CD4-positive, alpha-beta T cell treated with Interleukin-10 for 1 hour (primary cell): ENCODE measurements around the gene OR52I1.

Experiments
- DNase-seq: peaks from one replicate; pipeline ENCODE4 v3.0.0-alpha.2; 2020

Gene OR52I1, protein sequence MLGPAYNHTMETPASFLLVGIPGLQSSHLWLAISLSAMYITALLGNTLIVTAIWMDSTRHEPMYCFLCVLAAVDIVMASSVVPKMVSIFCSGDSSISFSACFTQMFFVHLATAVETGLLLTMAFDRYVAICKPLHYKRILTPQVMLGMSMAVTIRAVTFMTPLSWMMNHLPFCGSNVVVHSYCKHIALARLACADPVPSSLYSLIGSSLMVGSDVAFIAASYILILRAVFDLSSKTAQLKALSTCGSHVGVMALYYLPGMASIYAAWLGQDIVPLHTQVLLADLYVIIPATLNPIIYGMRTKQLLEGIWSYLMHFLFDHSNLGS

DNA sequence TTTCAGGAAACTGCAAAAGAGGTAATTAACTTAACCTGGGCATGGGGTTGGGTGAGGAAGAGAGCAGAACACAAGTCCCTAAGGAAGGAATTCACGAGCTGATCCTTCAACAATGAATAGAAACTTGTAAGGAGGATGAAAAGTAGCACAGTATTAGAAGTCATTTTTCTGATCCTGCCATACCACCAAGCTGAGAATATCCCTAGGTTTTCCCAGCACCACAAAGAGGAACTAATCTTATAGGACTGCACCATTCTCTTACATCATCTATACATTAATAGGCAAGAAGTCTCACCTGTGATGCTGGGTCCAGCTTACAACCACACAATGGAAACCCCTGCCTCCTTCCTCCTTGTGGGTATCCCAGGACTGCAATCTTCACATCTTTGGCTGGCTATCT lies at the start of gene OR52I1:
TSS of gene OR52I1 (plus strand) at position 301 of the 400 bp plus-strand sequence. CDS start at position 301, 0 bp downstream.
- no peak for DNase-seq

DNA sequence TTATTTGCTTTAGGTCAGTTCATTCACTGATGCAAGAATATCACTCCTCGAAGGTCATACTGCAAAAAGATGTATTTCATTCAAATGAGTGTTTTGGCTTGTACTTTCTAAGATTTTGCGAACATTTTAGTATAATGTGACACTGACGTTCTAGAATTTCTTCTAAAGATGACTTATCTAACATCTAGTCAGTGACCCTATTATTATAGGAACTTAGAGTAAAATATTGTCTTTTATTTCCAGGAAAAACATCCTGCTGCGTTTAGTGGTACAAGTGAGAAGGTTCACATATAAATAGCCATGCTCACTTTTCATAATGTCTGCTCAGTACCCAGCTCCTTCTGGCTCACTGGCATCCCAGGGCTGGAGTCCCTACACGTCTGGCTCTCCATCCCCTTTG lies 48.9 kb upstream of the OR52I1 start, which contains the start of gene OR52M1:
TSS of gene OR52M1 (plus strand) at position 301 of the 400 bp plus-strand sequence. CDS start at position 301, 0 bp downstream.
- no peak for DNase-seq

DNA sequence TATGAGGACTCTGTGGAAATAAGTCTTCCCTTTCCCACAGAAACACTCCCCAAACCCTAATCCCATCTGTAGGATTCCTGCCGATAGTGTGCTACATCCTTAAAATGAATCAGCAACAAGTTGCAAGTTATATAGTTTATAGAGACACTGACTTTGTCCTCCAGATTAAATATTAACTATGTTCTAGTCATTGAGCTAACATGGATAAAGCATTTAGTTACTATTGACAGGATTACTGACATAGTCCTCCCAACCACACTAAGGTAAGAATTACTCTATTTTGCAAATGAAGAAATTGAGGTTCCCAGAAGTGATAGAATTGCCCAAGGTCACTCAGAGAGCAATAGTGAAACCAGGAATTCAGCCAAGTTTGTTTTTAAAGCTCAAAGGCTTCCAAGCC lies 47.0 kb upstream of the OR52I1 start:
- DNase-seq = no peak

DNA sequence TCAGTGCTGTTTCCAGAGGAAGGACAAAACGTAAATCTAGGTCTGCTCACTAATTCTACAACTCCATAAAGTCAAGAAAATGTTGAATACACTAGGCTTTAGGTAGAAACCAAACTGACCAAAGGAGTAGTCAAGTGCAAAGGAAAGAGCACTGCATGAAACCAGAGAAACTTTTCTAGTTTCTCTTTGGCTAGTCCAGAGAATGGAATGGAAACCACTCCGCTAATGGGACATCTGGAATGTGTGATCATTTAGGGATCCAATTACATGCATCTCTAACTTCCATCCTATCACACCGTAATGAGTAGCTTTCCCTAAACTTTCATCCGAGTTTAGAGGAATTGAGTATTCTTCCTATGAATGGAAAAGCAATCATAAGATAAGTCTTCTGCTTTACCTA lies 46.4 kb upstream of the OR52I1 start:
- DNase-seq = no peak

DNA sequence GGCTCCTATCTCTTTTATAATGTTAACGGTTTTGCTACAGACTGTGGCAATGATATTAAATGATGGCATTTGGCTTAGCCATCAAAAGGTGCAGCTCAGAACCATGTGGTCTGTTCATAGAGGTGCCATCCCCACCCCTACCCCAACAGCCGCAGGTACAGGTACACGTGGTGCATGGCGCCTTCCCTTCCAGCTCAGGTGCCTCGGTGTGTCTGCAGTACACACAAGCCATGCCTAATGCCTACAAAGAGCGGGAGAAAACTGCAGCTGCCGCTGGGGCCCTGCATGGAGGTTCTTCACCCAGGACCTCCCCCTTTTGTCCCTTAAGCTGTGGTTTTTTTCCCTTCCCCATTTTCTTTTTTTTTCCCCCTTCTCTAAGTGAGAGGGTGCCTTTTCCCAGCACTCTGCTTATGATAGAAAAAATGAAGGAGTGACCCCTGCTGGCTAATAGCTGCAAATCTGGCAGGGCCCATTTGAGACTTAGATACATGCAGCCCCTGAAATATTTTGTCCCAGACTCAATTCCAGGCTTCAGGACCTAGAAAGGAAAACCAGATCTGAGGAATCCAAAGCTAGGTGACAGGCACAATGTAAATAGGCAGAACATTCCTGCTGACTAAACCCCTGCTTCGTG lies 42.4 kb upstream of the OR52I1 start:
- no peak for DNase-seq

DNA sequence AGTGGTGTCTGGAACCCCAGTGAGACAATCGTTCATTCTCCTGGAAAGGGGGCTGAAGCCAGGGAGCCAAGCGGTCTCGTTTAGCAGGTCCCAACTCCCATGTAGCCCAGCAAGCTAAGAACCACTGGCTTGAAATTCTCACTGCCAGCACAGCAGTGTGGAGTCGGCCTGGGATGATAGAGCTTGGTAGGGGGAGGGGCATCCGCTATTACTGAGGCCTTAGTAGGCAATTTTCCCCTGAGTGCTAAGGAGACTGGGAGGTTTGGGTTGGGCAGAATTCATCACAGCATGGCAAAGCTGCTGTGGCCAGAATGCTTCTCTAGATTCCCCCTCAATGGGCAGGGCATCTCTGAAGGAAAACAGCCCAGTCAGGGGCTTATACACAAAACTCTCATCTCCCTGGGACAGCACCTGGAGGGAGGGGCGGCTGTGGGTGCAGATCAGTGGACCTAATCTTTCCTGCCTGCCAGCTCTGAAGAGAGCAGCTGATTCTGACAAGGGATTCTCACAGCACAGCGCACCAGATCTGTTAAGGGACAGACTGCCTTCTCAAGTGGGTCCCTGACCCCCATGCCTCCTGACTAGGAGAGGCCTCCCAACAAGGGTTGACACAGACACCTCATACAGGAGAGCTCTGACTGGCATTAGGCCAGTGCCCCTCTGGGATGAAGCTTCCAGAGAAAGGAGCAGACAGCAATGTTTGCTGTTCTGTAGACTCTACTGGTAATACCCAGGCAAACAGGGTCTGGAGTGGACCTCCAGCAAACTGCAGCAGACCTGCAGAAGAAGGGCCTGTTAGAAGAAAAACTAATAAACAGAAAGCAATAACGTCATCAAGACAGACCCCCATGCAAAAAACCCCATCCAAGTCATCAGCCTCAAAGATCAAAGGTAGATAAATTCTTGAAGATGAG lies 34.1 kb upstream of the OR52I1 start:
- no peak for DNase-seq

DNA sequence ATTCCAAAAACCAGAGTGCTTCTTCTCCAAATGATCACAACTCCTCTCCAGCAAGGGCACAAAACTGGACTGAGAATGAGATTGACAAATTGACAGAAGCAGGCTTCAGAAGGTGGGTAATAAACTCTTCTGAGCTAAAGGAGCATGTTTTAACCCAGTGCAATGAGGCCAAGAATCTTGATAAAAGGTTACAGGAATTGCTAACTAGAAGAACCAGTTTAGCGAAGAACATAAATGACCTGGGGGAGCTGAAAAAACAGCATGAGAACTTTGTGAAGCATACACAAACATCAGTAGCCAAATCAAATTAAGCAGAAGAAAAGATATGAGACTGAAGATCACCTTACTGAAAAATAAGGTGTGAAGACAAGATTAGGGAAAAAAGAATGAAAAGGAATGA lies 33.4 kb upstream of the OR52I1 start:
- DNase-seq = no peak

DNA sequence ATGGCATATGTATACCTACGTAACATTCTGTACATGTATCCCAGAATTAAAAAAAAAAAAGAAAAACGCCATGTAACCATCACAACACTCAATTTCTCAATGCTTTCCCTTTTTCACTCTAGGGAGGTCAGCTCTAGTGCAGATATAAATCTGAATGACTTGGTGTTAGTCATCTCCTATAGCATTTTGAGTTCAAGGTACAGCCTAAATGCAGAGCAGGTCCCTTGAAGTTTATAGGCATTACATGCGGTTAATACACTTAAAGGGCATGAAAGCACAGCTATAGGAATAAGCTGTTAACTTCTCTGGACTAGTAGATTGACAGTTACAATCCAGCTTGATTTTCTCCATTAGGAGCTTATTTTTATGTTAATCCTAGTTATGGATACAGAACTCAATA lies 28.5 kb upstream of the OR52I1 start:
- no peak for DNase-seq

DNA sequence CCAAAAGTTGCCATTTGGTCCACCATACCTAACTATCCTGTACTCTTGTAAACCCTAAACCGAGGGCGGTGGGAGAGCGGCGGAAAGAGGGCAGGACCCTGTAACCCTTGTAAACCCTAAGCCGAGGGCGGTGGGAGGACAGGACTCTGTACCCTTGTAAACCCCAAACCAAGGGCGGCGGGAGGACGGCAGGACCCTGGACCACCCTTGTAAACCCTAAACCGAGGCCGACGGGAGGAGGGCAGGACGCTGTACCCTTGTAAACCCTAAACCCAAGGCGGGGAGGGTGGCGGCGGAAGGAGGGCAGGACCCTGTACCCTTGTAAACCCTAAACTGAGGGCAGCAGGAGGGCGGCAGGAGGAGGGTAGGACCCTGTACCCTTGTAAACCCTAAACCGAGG lies 24.8 kb upstream of the OR52I1 start:
- no peak for DNase-seq

DNA sequence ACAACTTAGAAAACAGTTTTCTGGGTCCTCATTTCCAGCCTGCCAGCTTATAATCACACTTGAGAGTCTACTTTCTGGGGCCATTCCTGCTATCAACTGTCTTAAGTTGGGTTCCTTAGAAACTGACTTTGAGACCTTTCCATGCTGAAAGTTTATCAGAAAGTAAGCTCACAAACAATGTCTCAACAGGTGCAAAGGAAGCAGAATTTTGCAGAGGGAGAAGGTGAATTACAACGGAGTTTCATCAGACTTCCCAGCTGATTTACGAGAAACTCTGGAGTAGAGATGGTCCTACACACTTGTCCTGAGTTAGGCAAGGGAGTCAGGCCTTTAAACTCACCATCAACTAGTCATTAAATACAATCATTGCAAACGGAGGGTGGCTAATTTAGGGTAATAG lies 17.0 kb upstream of the OR52I1 start:
- no peak for DNase-seq

DNA sequence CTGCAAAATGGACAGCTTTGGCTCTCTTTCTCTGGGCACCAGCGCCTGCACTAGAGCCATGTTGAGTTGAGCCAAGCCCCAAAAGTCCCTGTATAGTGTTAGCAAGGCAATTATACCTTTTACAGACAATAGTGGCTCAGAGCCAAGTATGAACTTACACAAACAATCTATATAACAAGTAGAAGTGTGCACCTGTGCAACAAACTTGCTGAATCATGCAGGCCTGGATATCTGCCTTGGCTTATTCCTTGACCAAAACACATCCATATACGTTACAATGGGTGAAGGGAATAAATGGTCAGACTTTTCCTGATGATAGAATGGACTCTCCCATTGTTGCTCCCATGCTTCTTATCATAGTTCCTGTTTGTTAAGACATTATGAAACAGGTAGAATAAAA lies 16.1 kb upstream of the OR52I1 start:
- DNase-seq = no peak

DNA sequence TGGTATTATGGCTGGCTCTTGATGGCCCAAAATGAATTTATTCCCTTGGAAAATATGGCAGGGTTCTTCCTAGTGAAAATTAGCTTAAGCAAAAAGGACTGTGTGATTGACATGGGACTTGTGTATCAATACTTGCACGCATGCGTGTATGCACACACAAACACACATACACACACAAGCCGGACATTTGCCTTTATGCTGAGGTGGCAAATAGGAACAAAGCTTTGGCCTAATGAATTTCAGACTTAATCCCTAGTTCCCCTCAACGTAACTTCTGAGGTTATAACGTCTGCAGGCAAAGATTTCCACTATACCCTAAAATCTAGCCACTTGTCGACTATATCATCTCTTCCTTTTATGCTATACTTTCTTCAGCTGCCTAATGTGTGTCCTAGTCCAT lies 15.2 kb upstream of the OR52I1 start:
- no peak for DNase-seq

DNA sequence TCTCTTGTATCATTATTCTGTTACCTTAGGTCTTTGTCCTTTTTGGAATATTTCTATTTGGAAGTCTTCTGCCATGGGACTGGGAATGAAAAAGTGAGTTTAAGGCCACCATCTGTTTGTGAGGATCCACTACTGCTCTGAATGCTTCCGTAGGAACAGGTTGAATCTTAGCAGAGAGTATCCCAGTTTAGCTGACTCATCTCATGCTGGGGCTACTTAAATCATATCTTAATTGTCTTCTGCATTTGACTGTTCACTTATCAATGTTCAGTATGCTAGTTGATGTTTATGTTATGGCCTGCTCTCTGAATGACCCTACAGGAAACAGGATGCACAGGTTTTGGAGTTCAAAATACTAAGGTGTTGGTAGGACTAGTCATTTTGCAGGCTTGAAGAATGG lies 13.7 kb upstream of the OR52I1 start:
- no peak for DNase-seq

DNA sequence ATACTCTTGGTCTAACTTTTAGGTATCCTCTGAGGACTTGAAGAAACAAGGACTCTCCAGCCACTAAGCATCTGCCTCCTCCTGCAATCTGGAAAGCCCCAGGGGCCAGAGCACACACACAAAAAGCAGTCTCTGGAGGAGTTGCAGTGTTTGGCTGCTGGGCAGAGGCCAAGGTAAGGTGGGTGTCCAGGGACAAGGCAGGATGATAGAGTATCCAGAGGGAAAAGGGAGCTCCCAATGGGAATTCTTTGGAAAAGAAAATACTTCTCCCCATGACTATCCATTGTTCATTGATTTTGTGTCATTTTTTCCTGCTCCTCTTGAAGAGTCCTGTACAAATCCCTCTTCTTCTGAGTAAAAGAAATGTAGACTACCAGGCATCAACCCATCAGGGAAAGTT lies 12.4 kb upstream of the OR52I1 start, which contains the start of gene OR52I2:
TSS of gene OR52I2 (plus strand) at position 301 of the 400 bp plus-strand sequence.
- DNase-seq = no peak

DNA sequence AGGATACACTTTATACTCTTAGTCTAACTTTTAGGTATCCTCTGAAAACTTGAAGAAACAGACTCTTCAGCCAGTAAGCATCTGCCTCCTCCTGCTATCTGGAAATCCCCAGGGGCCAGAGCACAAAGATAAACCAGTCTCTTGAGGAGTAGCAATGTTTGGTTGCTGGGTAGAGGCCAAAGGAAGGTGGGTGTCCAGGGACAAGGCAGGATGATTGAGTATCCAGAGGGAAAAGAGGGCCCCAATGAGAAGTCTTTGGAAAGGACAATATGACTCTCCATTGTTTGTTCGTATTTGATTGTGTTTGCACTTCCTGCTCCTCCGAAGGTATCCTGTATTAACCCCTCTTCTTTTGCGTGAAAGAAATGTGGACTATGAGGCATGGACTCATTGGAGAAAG lies 4.8 kb upstream of the OR52I1 start:
- no peak for DNase-seq

DNA sequence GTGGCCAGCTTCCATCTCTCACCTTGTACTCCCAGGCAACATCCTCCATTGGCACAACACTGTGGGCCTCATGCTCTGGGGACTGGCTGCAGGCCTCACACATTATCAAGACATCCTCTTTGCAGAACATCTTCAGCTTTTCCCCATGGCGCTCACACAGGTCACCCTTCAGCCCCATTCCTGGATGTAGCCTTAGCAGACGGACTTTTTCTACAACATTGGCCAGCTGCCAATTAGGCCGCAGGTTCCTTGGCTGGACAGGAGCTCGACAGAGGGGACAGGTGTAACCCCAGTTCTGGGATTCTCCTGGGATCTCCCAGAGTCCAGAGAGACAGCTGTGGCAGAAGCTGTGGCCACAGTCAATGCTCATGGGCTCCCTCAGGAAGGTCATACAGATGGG lies 11.2 kb downstream of the OR52I1 start:
- DNase-seq = no peak

DNA sequence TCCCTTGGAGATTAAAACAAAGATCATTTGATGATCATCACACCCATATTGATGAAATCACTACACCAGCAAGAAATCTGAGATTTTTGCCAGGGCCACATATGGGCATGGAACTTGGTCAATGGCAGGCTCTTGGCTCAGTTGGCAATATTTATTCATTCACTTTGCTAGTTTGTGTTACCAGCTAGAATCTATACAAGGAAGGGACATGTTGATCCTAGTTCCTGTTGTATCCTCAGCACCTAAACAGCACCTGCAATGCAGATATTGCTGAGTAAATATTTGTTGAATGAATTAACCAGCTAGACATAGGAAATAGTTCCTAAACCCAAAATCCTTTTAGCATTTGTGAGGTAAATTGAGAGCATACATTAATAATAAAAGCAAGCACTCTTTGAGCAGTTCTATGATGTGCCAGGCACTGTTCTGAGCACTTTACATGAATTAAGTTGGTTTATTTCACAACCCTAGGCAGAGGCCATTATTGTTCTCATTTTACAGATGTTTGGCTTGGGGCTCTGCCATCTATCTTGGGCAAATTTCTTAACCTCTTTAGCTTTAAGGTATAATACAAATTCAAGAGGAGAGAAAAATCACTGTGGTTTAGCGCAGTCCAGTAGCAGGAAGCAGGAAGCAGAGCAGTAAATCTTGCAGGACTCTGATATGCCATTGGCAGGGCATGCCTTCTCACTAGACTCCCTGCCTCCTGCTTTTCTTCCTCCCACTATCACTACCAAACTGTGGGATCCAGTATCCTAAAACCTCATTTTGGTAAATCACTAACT lies 12.6 kb downstream of the OR52I1 start:
- no peak for DNase-seq

DNA sequence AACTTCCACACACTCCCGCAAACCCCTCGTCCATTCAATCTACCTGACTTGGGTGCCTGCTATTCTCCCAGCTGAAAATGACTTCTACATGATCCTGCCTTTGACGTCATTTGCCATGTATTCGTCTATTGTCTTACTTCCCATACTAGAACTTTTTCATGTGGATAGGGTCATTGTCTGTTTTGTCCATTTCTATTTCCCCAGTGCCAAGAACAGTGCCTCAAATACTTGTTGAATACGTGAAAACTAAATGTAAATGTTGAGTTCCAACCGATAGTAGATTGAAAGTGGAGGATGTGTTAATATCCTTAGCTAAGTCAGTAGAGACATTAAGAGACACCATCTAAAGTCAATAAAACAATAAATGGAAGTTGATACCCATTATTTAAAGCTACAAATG lies 13.3 kb downstream of the OR52I1 start:
- no peak for DNase-seq

DNA sequence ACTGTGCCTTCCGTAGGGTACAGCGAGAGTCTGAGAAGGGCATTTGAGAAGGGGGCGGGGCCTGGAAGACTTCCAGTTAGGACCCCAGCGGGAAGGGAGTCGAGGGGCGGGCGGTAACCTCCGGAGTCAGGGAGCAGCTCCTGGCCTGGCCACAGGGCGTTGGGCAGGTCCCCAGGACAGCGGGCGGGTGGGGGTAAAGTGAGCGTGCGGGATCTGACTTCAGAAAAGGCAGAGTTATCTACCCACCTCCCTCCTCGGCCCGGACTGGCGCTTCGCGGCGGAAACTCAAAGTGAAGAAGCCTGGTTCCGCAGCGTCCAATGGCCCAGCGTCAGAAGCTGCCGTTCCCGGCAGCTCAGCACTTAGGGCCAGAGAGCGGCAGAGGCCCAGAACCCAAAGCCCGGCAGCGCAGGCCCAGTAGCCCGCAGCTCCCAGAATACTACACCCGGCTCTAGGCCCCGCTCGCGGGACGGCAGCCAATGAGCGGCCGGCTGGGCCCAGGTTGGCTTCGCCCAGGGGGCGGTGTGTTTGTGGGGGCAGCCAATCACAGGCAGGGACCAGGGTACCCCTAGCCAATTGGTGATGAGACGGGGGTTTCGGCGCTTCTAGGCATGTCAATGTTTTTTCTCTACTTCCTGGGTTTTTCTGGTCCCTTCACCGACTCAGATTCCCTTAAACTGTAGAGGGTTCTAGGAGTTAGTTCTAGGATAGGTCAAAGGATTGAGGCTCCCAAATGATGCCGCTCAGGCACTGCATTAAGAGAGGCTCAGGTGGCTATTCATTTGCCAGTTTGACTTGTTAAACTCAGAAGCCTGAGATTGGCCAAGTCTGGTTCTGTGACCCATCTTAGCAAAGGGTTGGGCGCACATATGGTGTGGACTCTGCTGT lies 14.2 kb downstream of the OR52I1 start, which contains the start of gene TRIM68:
TSS of gene TRIM68 (minus strand) at position 451 of the 886 bp plus-strand sequence. CDS start 2,727 bp downstream, outside the sequence.
- DNase-seq = peak; percentile 96

DNA sequence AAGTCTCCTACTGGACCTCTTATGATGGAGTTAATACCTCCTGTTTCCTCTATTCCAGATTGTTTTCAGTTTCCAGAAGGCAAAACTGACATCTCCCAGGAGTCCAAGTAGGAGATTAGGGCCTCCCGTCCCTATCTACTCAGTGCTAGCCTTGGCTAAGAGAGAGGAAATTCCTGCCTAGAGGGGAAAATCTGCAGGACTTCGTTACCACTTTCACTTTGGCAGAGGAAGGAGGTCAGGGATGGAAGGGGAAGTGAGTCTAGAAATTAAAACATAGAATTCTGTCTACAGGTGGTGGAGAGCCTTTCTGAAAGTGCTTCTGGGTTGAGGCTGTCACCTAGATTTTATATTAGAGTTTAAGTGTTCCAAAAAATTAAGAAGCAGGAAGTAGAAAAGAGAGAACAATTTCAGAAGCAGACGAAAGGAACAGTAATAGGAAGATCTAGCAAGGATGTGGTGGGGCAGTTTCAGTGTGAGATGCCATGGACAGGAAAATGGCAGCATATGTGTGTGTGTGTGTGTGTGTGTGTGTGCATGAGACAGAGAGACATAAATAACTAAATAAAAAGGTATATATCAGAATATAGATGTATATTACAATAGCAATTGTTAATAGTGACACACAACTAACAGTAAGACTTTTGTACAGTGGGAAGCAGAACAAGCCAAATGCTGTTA lies 16.6 kb downstream of the OR52I1 start:
- peak; percentile 45 for DNase-seq

DNA sequence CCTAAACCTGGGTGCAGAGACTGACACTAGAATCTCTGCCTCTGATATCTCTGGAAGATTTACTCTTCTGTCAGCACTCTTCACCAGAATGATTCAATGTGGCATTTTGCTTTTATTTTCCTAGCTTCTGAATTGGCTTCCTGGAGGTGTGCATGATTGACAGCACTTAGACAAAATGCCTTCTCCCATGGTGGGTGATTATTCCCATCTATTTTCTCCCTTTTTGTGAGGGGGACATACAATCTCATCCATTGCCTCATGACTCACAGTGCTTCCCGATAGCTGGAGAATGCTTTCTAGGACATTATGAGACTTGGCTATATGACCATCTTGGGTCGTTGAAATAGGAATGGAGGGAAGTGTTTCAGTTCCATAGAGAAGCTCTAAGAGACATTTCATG lies 18.1 kb downstream of the OR52I1 start:
- no peak for DNase-seq
